DMS 273 treated with DMSO at 0.1 percent for 48 hours (cell line): Measurements from ENCODE around the gene OSGEP.

Experiments
- DNase-seq: peaks from one replicate; lab custom pipeline; 2025; lab: John Stamatoyannopoulos, UW

Gene OSGEP

DNA sequence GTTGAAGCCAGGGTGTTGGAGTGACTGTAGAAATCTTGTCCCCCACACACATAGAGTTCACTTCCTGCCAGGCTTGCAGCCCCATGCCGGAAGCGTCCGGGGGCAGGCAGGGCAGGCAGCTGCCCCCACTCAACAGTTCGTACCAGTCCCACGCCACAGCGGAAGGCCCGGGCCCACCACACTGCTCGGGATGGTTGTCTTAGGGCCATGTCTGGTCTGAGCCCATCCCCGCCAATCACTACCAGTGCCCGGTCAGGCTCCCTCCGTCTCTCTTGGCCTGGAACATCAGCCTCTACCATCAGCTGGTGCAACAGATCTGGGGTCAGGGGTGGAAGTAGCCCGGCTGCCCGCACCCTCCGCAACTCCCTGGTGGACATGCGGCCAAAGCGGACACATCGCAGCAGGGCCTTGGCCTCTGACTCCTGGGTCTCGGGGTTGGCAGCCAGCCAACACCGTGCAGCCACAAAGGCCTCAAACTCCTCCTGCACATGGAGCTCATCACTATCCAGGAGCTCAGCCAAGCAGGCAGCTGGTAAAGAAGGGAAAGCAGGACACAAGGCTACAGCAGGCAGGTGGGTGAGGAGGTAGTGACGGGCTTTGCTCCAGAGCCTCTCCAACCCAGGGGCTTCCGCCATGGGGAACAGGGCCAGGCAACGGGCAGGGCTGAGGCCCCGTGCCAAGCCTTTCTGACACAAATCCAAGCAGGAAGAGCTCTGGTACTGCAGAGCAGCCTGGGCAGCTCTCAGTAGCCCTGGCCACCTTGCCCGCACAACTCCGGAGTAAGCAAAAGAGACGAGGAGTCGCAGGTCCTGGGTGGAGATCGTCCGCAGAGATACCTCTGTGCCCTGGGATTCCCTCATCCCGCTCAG is 24.6 kb downstream of the OSGEP start:
- no peak for DNase-seq

DNA sequence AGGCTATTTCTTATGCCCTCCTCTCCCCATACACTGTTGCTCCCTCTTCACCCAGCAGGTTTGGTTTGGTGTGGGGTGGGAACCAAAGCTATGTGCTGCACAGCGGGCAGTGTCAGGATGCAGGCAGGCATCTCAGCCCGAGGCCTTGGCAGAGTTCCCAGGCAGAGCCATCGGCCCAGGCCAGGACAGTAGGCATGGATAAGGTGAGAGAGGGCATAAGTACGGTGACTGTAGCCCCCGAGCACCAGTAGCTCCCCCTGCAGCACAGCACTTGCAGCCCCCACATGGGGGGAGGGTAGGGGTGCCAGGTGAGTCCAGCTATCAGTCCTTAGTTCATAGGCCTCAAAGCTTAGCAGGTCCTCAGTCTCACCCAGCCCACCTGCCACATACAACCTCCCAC is 25.8 kb downstream of the OSGEP start:
- no peak for DNase-seq

DNA sequence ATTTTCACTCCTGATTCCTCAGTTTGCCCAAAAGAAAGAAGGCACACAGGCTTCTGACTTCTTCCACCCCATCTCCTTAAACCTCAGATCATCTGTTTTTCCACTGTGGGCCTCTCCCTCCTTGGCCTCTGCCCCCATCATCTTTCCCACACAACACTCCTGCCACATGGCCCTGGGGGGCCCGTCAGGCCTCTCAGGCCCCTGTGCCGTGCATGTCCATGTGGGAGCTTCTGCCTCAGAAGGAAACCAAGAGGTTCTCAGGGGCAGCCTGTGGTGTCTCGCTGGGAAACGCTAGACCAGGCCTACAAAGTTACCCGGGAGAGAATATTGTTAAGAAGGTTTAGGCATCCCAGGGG is 26.6 kb downstream of the OSGEP start:
- no peak for DNase-seq

- DNase-seq: no peak
Measured at GRCh38 chr14:20427231-20428009, 27.2 kb downstream of the OSGEP start.

DNA sequence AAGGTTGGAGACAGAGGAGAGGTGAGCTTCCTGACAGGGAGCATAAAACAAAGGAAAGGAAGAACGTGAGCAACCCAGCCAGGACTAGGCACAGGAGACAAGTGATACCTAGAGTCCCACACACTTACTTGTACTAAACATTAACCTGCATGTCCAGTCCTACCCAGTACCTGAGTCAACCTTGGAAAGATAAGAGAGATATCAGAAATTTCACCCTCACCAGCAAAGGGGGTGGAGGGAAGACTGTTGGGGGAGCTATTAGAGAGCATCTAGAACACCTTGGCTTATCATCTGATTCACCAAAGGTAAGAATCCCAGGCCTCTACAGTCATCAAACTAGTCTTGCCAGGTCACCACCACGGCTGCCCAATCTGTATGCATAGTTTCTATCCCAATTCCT is 29.8 kb downstream of the OSGEP start:
- no peak for DNase-seq

GRCh38 chr14:20422886-20423285 is 31.7 kb downstream of the OSGEP start:
- DNase-seq: no peak

- DNase-seq: no peak
Measured at GRCh38 chr14:20421267-20421666, 33.3 kb downstream of the OSGEP start.

DNA sequence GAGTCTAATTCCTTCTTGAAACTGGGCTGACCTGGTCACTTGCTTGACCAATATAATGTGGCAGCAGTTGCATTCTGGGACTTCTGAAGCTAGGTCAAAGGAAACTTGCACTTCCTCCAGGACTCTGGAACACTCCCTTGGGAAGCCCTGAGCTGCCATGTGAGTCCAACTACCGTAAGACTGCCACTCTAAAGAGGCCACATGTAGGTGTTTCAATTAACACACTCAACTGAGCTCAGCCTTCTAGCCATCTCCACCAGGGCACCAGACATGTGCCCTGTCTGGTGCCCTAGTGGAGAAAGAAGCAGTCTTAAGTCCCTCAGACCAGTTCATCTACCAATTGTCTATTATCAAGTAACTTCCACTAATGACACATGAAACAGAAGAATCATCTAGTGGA is 35.2 kb downstream of the OSGEP start:
- no peak for DNase-seq

DNA sequence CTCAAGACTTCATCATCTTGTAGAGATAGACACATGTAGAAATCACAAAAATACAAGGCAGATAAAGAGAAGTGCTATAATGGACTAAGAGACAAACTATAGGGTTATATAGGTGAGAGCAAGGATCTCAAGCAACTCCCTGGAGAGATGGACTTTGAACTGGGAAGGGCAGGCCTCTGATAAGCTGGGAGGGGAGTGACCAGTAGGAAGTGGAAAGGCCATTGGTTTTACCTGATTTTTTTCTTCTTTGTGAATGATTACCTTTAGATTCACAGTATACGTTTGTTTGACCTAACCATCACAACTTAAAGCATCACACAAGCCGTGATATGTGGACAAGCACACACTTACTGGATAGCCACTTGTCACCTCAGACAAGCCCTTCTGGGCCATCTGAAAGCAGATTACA is 36.1 kb downstream of the OSGEP start:
- DNase-seq: no peak

DNA sequence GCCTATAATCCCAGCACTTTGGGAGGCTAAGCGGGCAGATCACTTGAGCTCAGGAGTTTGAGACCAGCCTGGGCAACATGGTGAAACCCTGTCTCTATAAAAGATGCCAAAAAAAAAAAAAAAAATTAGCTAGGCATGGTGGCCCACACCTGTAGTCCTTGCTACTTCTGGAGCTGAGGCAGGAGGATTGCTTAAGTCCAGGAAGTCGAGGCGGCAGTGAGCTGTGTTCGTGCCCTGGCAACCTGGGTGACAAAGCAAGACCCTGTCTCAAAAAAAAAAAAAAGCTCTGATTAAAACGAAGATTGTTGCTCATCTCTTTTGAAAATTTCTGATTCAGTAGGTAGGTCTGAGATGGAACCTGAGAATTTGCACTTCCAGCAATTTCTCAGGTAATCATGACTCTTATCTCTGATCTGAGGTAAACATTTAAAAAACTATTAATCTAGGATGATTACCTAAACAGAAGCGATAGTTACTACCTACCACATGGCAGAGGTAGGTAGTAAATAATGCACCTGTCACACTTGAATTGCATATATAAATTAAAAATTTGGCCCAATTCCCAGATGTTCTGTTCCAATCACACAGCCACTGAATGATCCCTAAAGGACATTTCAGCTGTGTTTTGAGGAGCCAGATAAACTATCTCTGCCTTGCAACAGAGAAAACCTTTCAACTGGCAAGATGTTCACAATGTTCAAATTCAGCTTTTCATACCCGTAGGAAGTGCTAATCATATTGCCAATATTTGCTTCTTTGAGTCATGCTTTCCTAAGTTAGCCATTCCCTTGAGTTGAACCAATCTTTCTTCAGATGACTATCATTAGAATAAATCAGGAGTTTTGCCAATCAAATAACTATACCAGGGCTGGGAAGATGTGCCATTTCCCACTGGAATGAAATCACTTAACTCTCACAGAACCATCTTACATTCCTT is 37.1 kb downstream of the OSGEP start:
- DNase-seq: no peak

GRCh38 chr14:20416223-20416622 is 38.4 kb downstream of the OSGEP start:
- DNase-seq: no peak

DNA sequence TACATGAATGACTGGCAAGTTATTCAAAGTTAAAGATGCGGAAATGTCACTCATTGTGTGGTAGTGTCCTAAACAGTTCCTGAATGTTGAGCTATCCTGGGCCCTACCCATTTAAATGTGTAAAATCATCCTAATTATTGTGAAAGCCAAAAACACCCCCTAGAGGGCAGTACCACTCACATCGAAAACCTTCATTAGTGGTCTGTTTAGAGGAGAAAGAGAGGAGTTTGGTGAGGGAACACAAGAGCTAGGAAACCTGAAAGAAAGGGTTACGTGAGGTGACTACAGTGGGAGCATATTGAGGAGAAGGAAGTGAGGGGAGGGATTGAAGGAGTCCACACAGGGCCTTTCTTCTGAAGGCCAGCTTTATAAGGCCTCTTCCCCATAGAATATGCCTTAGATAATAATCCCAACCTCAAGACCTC is 38.8 kb downstream of the OSGEP start:
- peak; percentile 31 for DNase-seq

DNA sequence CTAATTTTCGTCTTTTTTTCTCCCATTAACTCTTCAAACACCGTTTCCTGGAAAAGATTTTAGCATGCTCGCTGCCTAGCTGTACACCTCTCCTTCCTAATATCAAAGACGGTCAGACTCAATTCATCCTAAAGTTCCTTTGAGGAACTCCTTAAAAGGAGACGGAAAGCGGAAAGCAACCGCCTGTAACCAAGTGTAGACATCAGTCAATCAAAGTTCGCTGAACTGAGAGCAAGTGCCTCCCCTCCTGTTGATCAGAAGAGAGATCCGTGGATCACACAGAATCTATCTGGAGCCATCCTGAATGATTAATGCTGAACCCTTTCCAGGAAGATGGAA is 40.9 kb downstream of the OSGEP start:
- no peak for DNase-seq

DNA sequence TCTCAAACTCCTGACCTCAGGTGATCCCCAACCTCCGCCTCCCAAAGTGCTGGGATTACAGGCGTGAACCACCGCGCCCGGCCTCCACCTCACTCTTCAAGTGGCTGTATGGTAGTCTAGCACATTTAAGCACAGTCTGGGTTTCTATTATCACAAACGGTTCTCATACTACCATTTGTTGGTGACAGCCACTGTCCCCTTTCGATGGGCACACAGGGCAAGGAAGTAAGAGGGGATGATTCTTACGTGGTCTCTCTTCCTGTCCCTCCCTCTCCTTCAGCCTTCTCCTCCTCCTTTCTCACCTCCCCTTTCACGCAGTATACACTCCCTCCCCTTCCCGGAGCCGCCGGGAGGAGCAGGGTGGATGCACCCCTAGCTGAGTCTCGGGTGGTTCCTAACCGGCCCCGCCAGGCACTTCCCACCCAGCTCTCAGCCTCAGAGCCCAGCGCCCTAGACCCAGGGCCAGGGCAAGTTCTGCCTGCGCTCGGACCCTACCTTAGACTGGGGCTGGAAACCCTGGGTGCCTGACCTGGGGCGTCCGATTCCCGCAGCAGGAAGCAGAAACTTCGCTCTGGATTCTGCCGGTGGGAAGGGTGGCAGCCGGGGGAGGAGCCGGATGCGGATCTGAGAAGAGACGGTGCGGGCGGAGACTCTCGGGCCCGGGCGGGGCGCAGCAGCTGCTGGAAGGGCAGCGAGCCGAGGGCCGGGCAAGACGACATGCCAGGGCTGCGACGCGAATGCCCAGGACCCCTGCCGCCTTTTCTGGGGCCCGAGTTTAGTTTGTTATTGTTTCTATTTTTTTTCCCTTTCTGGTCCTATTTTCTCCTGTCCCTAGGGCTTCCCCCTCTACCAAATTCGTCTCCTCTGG is 41.5 kb downstream of the OSGEP start, which contains the start of gene TEP1:
TEP1 (minus strand) TSS at position 626 of the 868 bp plus-strand sequence. CDS start 5,062 bp downstream, outside the sequence.
- peak; percentile 65 for DNase-seq

DNA sequence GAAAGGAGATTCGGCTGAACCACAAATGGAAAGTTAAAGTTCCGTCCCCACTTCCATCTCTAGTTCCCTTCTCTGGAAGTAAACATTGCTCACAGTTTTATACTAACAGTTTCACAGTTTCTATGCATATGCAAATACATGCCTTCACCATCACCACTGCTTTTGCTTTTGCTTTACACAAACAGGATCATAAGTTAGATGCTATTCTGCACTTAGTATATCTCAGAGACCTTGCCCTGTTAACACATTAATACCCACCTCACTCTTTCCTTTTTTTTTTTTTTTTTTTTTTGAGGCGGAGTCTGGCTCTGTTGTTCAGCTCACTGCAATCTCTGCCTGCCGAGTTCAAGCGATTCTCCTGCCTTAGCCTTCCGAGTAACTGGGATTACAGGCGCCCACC is 42.2 kb downstream of the OSGEP start:
- no peak for DNase-seq

GRCh38 chr14:20409226-20409625 is 45.4 kb downstream of the OSGEP start:
- DNase-seq: no peak

DNA sequence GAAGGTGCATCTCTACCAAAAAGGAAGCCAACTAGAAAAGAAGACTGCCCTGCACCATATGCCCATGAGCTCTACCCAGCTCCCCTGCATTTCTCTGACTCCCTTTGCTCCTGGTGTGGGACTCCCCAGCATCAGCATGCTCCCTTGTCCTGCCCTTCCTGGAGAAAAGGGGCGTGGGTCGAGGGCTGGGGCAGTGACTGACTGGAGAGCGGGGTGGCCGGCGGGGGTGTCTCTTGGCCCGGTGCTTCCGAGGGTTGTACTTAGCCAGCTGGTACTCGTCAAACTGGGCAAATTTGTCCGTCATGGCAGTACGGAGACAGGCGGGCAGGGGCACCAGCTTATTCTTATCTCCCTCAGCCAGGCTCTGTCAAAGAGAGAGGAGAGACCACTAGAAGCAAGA is 51.1 kb downstream of the OSGEP start:
- no peak for DNase-seq

- DNase-seq: no peak
Measured at GRCh38 chr14:20400965-20401593, 53.5 kb downstream of the OSGEP start.

DNA sequence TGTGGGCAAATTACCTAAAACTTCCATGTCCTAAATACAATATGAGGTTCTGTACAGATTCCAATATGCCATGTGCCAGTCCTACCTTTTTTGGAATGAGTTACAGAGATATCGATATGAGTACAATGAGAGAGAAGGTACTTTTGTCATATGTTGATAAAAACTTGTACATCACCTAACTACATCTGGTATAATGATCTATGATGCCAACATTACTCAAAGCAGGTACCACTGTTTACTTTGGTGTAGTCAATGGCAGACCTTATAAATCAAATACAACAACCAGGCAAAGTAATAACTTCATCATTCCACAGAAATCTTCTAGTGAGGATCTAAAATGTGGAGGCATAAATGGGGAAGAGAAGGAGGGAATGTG is 54.0 kb downstream of the OSGEP start:
- DNase-seq: no peak

DNA sequence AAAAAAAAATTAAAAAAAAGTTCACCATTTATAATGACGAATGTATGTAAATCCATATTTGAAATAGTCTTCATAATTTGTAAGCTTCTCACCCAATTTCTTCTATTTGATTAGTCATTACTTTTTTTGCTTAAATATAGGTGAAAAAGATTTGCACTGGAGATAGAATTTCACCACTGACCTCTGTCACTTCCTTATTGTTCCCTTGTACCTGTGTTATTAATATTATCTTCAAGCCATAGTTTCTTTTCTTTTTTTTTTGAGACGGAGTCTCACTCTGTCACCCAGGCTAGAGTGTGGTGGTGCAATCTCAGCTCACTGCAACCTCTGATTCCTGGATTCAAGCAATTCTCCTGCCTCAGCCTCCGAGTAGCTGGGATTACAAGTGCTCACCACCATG is 57.1 kb downstream of the OSGEP start:
- DNase-seq: no peak
